Activated naive CD8-positive, alpha-beta T cell treated with anti-CD3 and anti-CD28 coated beads, Interleukin-2, amount 10 ng/mL, durations not matched to agents 7 days and 5 days (primary cell): ENCODE data around the gene PDIA3. TPM values are rescaled to one million over a fixed set of nuclear protein-coding genes. Genes with fewer than 3 reads are reported as not detected.
"Not testable (repeated sequence)": the region's sequence is repeated elsewhere in the genome, so short reads cannot be mapped to it uniquely, and the experiment has no call there.

ENCODE experiments used
- ATAC-seq: fragments of 150-1000 bp; cut with Tn5 transposase; one replicate; pipeline ENCODE4 v1.10.0; 2021; ENCODE audit warnings: low read depth, moderate library complexity
- POLR2A ChIA-PET: fragments of 350-600 bp; sonication (Branson Sonifier 250); formaldehyde crosslinking; loops from one replicate; lab custom pipeline; 2021; ENCODE audit warnings: antibody characterized with exemption; lab: Charles Lee
- DNase-seq: peaks from one replicate; pipeline ENCODE4 v3.0.0; 2021
- H3K27ac Mint-ChIP-seq: one replicate; pipeline ENCODE4 v1.8.0; 2022; ENCODE audit warnings: mild to moderate bottlenecking, mixed read lengths
- H3K27me3 Mint-ChIP-seq: one replicate; pipeline ENCODE4 v1.8.0; 2022; ENCODE audit warnings: mild to moderate bottlenecking, moderate library complexity, mixed read lengths
- H3K36me3 Mint-ChIP-seq: one replicate; pipeline ENCODE4 v1.8.0; 2021; ENCODE audit warnings: mild to moderate bottlenecking, mixed read lengths
- H3K4me1 Mint-ChIP-seq: one replicate; pipeline ENCODE4 v1.8.0; 2021; ENCODE audit warnings: mixed read lengths
- H3K4me3 Mint-ChIP-seq: one replicate; pipeline ENCODE4 v1.8.0; 2022; ENCODE audit warnings: mild to moderate bottlenecking, moderate library complexity, mixed read lengths
- H3K9me3 Mint-ChIP-seq: one replicate; pipeline ENCODE4 v1.8.0; 2021; ENCODE audit warnings: mixed read lengths
- total RNA-seq, 2 experiments: library from RNA; stranded (reverse); gene quantifications; one replicate each; pipeline ENCODE4 v1.2.3, GENCODE V29; 2021

The PDIA3 gene
- 100 to 1,000 TPM; 217 to 225 TPM for total RNA-seq

- peak; percentile 78 for ATAC-seq
- POLR2A ChIA-PET: interaction anchor here (0.6 to 1.9 kb wide), 5 partner anchors 28 to 1454 kb away, joined by 3 to 7 read pairs (median 5); partner anchors contain the start of genes ELL3 and MFAP1
- DNase-seq: peak; percentile 90
- not testable (repeated sequence) for H3K36me3 Mint-ChIP-seq, H3K27me3 Mint-ChIP-seq, H3K9me3 Mint-ChIP-seq
- Mint-ChIP-seq H3K4me1 (peaks cover 29% of the 10 kb centered on the region), H3K27ac (peak within 1 kb of the TSS; percentile 90), H3K4me3 (peak within 1 kb of the TSS; percentile 88)
Observed at GRCh38 chr15:43746245-43746902, at the start of gene PDIA3. TSS of gene PDIA3 (plus strand) at chr15:43746438. CDS start at chr15:43746540, 102 bp downstream.

- POLR2A ChIA-PET: interaction anchor here (0.6 kb wide), 1 partner anchor 192 kb away, joined by 3 read pairs; no protein-coding TSS in a partner anchor
- ATAC-seq: no peak
- Mint-ChIP-seq H3K36me3 (no peaks in the 10 kb centered on the region), H3K27me3 (peaks cover 5% of the 10 kb centered on the region), H3K4me1 (no peaks in the 10 kb centered on the region), H3K4me3 (no peak overlapping the region), H3K27ac (no peak overlapping the region), H3K9me3 (no peaks in the 10 kb centered on the region)
- no peak for DNase-seq
Observed at GRCh38 chr15:43702174-43702573, 44.1 kb upstream of the PDIA3 start.

GRCh38 chr15:43702701-43703424, 43.4 kb upstream of the PDIA3 start:
- Mint-ChIP-seq H3K4me3 (no peak overlapping the region), H3K27me3 (peaks cover 5% of the 10 kb centered on the region), H3K4me1 (no peaks in the 10 kb centered on the region), H3K36me3 (no peaks in the 10 kb centered on the region), H3K27ac (no peak overlapping the region), H3K9me3 (no peaks in the 10 kb centered on the region)
- DNase-seq (no peak), ATAC-seq (no peak)
- POLR2A ChIA-PET: interaction anchor here (0.6 kb wide), 1 partner anchor 192 kb away, joined by 3 read pairs; no protein-coding TSS in a partner anchor

- H3K4me1 Mint-ChIP-seq, DNase-seq, H3K27me3 Mint-ChIP-seq, H3K27ac Mint-ChIP-seq, POLR2A ChIA-PET, H3K36me3 Mint-ChIP-seq, H3K4me3 Mint-ChIP-seq, ATAC-seq, H3K9me3 Mint-ChIP-seq: not testable (repeated sequence)
Observed at GRCh38 chr15:43710431-43711131, 35.7 kb upstream of the PDIA3 start.

GRCh38 chr15:43723151-43723550, 23.1 kb upstream of the PDIA3 start:
- ATAC-seq (no peak), DNase-seq (no peak)
- POLR2A ChIA-PET: interaction anchor here (0.8 kb wide), 1 partner anchor 213 kb away, joined by 3 read pairs; no protein-coding TSS in a partner anchor
- Mint-ChIP-seq H3K4me3 (no peak overlapping the region), H3K27me3 (peaks cover 9% of the 10 kb centered on the region), H3K4me1 (no peaks in the 10 kb centered on the region), H3K27ac (no peak overlapping the region), H3K36me3 (no peaks in the 10 kb centered on the region), H3K9me3 (no peaks in the 10 kb centered on the region)

GRCh38 chr15:43726306-43726705, 19.9 kb upstream of the PDIA3 start:
- H3K9me3 Mint-ChIP-seq, POLR2A ChIA-PET, ATAC-seq, H3K27me3 Mint-ChIP-seq, H3K4me3 Mint-ChIP-seq, H3K27ac Mint-ChIP-seq, H3K4me1 Mint-ChIP-seq, H3K36me3 Mint-ChIP-seq, DNase-seq: not testable (repeated sequence)

- POLR2A ChIA-PET, ATAC-seq, H3K36me3 Mint-ChIP-seq, H3K9me3 Mint-ChIP-seq, H3K27ac Mint-ChIP-seq, H3K4me1 Mint-ChIP-seq, DNase-seq, H3K27me3 Mint-ChIP-seq, H3K4me3 Mint-ChIP-seq: not testable (repeated sequence)
Observed at GRCh38 chr15:43728053-43728725, 18.0 kb upstream of the PDIA3 start.

- H3K4me3 Mint-ChIP-seq: no peak overlapping the region
- no peak overlapping the region for H3K27ac Mint-ChIP-seq
- POLR2A ChIA-PET: no interaction called here
- DNase-seq (no peak), ATAC-seq (no peak)
- H3K36me3 Mint-ChIP-seq: no peaks in the 10 kb centered on the region
- H3K9me3 Mint-ChIP-seq: no peaks in the 10 kb centered on the region
- H3K27me3 Mint-ChIP-seq: no peaks in the 10 kb centered on the region
- peaks cover 9% of the 10 kb centered on the region for H3K4me1 Mint-ChIP-seq
Observed at GRCh38 chr15:43735416-43735815, 10.8 kb upstream of the PDIA3 start.

GRCh38 chr15:43746903-43747309, 668 bp downstream of the PDIA3 start:
- POLR2A ChIA-PET: interaction anchor here (0.6 to 1.9 kb wide), 3 partner anchors 28 to 1453 kb away, joined by 3 to 7 read pairs (median 7); partner anchors contain the start of gene MFAP1
- H3K27me3 Mint-ChIP-seq, H3K9me3 Mint-ChIP-seq, H3K36me3 Mint-ChIP-seq, DNase-seq: not testable (repeated sequence)
- Mint-ChIP-seq H3K27ac (peak overlapping the region; percentile 90), H3K4me3 (peak overlapping the region; percentile 88), H3K4me1 (peaks cover 32% of the 10 kb centered on the region)
- peak; percentile 11 for ATAC-seq

GRCh38 chr15:43748376-43748775, 2.1 kb downstream of the PDIA3 start:
- Mint-ChIP-seq H3K4me1 (peaks cover 36% of the 10 kb centered on the region), H3K9me3 (no peaks in the 10 kb centered on the region), H3K27me3 (no peaks in the 10 kb centered on the region), H3K4me3 (peak overlapping the region; percentile 88), H3K36me3 (peaks cover 10% of the 10 kb centered on the region), H3K27ac (peak overlapping the region; percentile 73)
- POLR2A ChIA-PET: interaction anchor here (1.1 kb wide), 1 partner anchor 45 kb away, joined by 3 read pairs; no protein-coding TSS in a partner anchor
- no peak for ATAC-seq
- no peak for DNase-seq

GRCh38 chr15:43749690-43750345, 3.6 kb downstream of the PDIA3 start:
- Mint-ChIP-seq H3K27ac (peak overlapping the region; percentile 91), H3K4me1 (peaks cover 38% of the 10 kb centered on the region)

GRCh38 chr15:43751885-43752284, 5.6 kb downstream of the PDIA3 start:
- ATAC-seq (no peak), DNase-seq (no peak)
- Mint-ChIP-seq H3K27me3 (no peaks in the 10 kb centered on the region), H3K36me3 (peaks cover 19% of the 10 kb centered on the region), H3K9me3 (no peaks in the 10 kb centered on the region), H3K4me3 (peak overlapping the region; percentile 13), H3K4me1 (peaks cover 31% of the 10 kb centered on the region), H3K27ac (peak overlapping the region; percentile 1)
- POLR2A ChIA-PET: no interaction called here

More at GRCh38 chr15:43749690-43750345, 3.6 kb downstream of the PDIA3 start:
- Mint-ChIP-seq H3K9me3 (no peaks in the 10 kb centered on the region), H3K36me3 (peaks cover 15% of the 10 kb centered on the region), H3K4me3 (peak overlapping the region; percentile 88), H3K27me3 (no peaks in the 10 kb centered on the region)
- peak; percentile 46 for ATAC-seq
- peak; percentile 41 for DNase-seq
- POLR2A ChIA-PET: interaction anchor here (0.6 to 1.6 kb wide), 9 partner anchors 9 to 898 kb away, joined by 3 to 8 read pairs (median 4); partner anchors contain the start of genes ELL3, HYPK and SERINC4
